ENCODE measurements around the gene GPRIN3. TPM values are rescaled to one million over a fixed set of nuclear protein-coding genes. Genes with fewer than 3 reads are reported as not detected.

GPRIN3 gene
- total RNA-seq, 1 experiment from 2014 or later, result not detected

- no peak overlapping the region for H3K27ac ChIP-seq (ENCODE audit: low read depth, low read length, poor library complexity, severe bottlenecking)
- DNase-seq (ENCODE audit: low spot score), result no peak
- H3K27me3 ChIP-seq (replicated peaks; ENCODE audit: insufficient read depth, low read depth, low read length, poor library complexity), result peaks cover 13% of the 10 kb centered on the region
- intact Hi-C loops (cut with micrococcal nuclease; ENCODE audit: unreplicated experiment), result no loop called here
- H3K4me3 ChIP-seq (ENCODE audit: low read depth, low read length, poor library complexity, severe bottlenecking), result no peak overlapping the region
- CTCF ChIA-PET, result no interaction called here
- H3K4me1 ChIP-seq (ENCODE audit: insufficient read depth, low read length, poor library complexity, severe bottlenecking), result no peaks in the 10 kb centered on the region
- POLR2A ChIA-PET (ENCODE audit: low non-redundant PET), result no interaction called here
- H3K9me3 ChIP-seq (ENCODE audit: low read depth, low read length, poor library complexity, severe bottlenecking), result no peaks in the 10 kb centered on the region
- H3K36me3 ChIP-seq (ENCODE audit: insufficient read depth, low read length, poor library complexity, severe bottlenecking), result no peaks in the 10 kb centered on the region
- TF ChIP-seq EZH2 (IDR thresholded peaks at IDR 0.05; ENCODE audit: borderline replicate concordance, low read depth, low read length, poor library complexity, severe bottlenecking), result no peak
- no peak for TF ChIP-seq CTCF (conservative IDR thresholded peaks at IDR 0.05; ENCODE audit: low read depth, low read length)
- BruUV-seq (replicated peaks), result no TSS peak
These were observed 2.6 kb downstream of the GPRIN3 start for GRCh38 chr4:89305028-89305427.

GRCh38 chr4:89303814-89304388 lies 3.7 kb downstream of the GPRIN3 start:
- Histone ChIP-seq H3K27ac (ENCODE audit: low read depth, low read length, poor library complexity, severe bottlenecking) (no peak overlapping the region), H3K4me3 (ENCODE audit: low read depth, low read length, poor library complexity, severe bottlenecking) (no peak overlapping the region), H3K4me1 (ENCODE audit: insufficient read depth, low read length, poor library complexity, severe bottlenecking) (peaks cover 1% of the 10 kb centered on the region), H3K9me3 (ENCODE audit: low read depth, low read length, poor library complexity, severe bottlenecking) (no peaks in the 10 kb centered on the region), H3K36me3 (ENCODE audit: insufficient read depth, low read length, poor library complexity, severe bottlenecking) (no peaks in the 10 kb centered on the region), H3K27me3 (replicated peaks; ENCODE audit: insufficient read depth, low read depth, low read length, poor library complexity) (peaks cover 13% of the 10 kb centered on the region)
- intact Hi-C loops (cut with micrococcal nuclease; ENCODE audit: unreplicated experiment), result no loop called here
- no TSS peak for BruUV-seq (replicated peaks)
- CTCF ChIA-PET, result no interaction called here
- no peak for TF ChIP-seq CTCF (conservative IDR thresholded peaks at IDR 0.05; ENCODE audit: low read depth, low read length)
- TF ChIP-seq EZH2 (IDR thresholded peaks at IDR 0.05; ENCODE audit: borderline replicate concordance, low read depth, low read length, poor library complexity, severe bottlenecking), result no peak
- POLR2A ChIA-PET (ENCODE audit: low non-redundant PET), result no interaction called here
- DNase-seq (ENCODE audit: low spot score), result no peak

GRCh38 chr4:89303177-89303576 lies 4.4 kb downstream of the GPRIN3 start:
- Histone ChIP-seq H3K27me3 (replicated peaks; ENCODE audit: insufficient read depth, low read depth, low read length, poor library complexity) (peaks cover 13% of the 10 kb centered on the region), H3K4me1 (ENCODE audit: insufficient read depth, low read length, poor library complexity, severe bottlenecking) (peaks cover 7% of the 10 kb centered on the region), H3K27ac (ENCODE audit: low read depth, low read length, poor library complexity, severe bottlenecking) (no peak overlapping the region), H3K4me3 (ENCODE audit: low read depth, low read length, poor library complexity, severe bottlenecking) (no peak overlapping the region), H3K9me3 (ENCODE audit: low read depth, low read length, poor library complexity, severe bottlenecking) (no peaks in the 10 kb centered on the region), H3K36me3 (ENCODE audit: insufficient read depth, low read length, poor library complexity, severe bottlenecking) (no peaks in the 10 kb centered on the region)
- no peak for TF ChIP-seq EZH2 (IDR thresholded peaks at IDR 0.05; ENCODE audit: borderline replicate concordance, low read depth, low read length, poor library complexity, severe bottlenecking)
- DNase-seq (ENCODE audit: low spot score), result no peak
- POLR2A ChIA-PET (ENCODE audit: low non-redundant PET), result no interaction called here
- intact Hi-C loops (cut with micrococcal nuclease; ENCODE audit: unreplicated experiment), result no loop called here
- CTCF ChIA-PET, result no interaction called here
- no TSS peak for BruUV-seq (replicated peaks)

GRCh38 chr4:89301902-89302301 lies 5.7 kb downstream of the GPRIN3 start:
- peaks cover 8% of the 10 kb centered on the region for H3K27me3 ChIP-seq (replicated peaks; ENCODE audit: insufficient read depth, low read depth, low read length, poor library complexity)
- no peak overlapping the region for H3K4me3 ChIP-seq (ENCODE audit: low read depth, low read length, poor library complexity, severe bottlenecking)
- no peak overlapping the region for H3K27ac ChIP-seq (ENCODE audit: low read depth, low read length, poor library complexity, severe bottlenecking)
- ChIA-PET CTCF (no interaction called here), POLR2A (ENCODE audit: low non-redundant PET) (no interaction called here)
- intact Hi-C loops (cut with micrococcal nuclease; ENCODE audit: unreplicated experiment), result no loop called here
- no peaks in the 10 kb centered on the region for H3K36me3 ChIP-seq (ENCODE audit: insufficient read depth, low read length, poor library complexity, severe bottlenecking)
- no peak for DNase-seq (ENCODE audit: low spot score)
- no peaks in the 10 kb centered on the region for H3K9me3 ChIP-seq (ENCODE audit: low read depth, low read length, poor library complexity, severe bottlenecking)
- no peak for TF ChIP-seq CTCF (conservative IDR thresholded peaks at IDR 0.05; ENCODE audit: low read depth, low read length)
- H3K4me1 ChIP-seq (ENCODE audit: insufficient read depth, low read length, poor library complexity, severe bottlenecking), result peaks cover 7% of the 10 kb centered on the region
- BruUV-seq (replicated peaks), result no TSS peak

All from A673 (cell line).